HepG2 (cell line): ENCODE data around the gene ZNF821. TPM values are rescaled to one million over a fixed set of nuclear protein-coding genes. Genes with fewer than 3 reads are reported as not detected.

Source experiments
- CEBPB ChIP-seq: IDR thresholded peaks from 2 replicates; pipeline ENCODE4 v1.6.1; 2011; ENCODE audit warnings: low read depth, low read length, improper control_type of control experiment, borderline replicate concordance
- CHD2 ChIP-seq: IDR thresholded peaks from 2 replicates; pipeline ENCODE4 v1.6.1; 2011; ENCODE audit warnings: low read depth, low read length, improper control_type of control experiment
- CHD4 ChIP-seq: fragments of 200-600 bp; sonication (generic); IDR thresholded peaks from 2 replicates; pipeline ENCODE4 v1.7.0; 2017; ENCODE audit warnings: mild to moderate bottlenecking, low read length, borderline replicate concordance
- DMAP1 ChIP-seq: IDR thresholded peaks from 2 replicates; pipeline ENCODE4 v1.6.1; 2016
- ETV5 ChIP-seq: IDR thresholded peaks from 2 replicates; pipeline ENCODE4 v1.6.1; 2018; ENCODE audit warnings: missing biosample characterization, missing genetic modification reagents, inconsistent platforms, borderline replicate concordance
- FOXM1 ChIP-seq: sonication (generic); formaldehyde crosslinking; IDR thresholded peaks from 2 replicates; pipeline ENCODE4 v1.5.0; 2020; ENCODE audit warnings: missing genetic modification reagents
- HCFC1 ChIP-seq: fragments of 150-350 bp; IDR thresholded peaks from 2 replicates; pipeline ENCODE4 v1.6.1; 2014; ENCODE audit warnings: low read depth, low read length
- HMG20A ChIP-seq: IDR thresholded peaks from 2 replicates; pipeline ENCODE4 v1.6.1; 2016; ENCODE audit warnings: borderline replicate concordance
- HNRNPLL ChIP-seq: fragments of 200-400 bp; formaldehyde crosslinking; IDR thresholded peaks from 2 replicates; pipeline ENCODE4 v1.6.1; 2017; ENCODE audit warnings: mild to moderate bottlenecking, low read depth, low read length; ENCODE audit not compliant: poor library complexity, severe bottlenecking
- HOXA9 ChIP-seq: sonication (generic); formaldehyde crosslinking; IDR thresholded peaks from 2 replicates; pipeline ENCODE4 v1.8.1; 2022; ENCODE audit warnings: missing genetic modification reagents, mild to moderate bottlenecking, moderate library complexity, borderline replicate concordance
- MAFG ChIP-seq: sonication (generic); formaldehyde crosslinking; IDR thresholded peaks from 2 replicates; pipeline ENCODE4 v1.5.1; 2020; ENCODE audit warnings: mild to moderate bottlenecking, missing genetic modification reagents
- MLLT10 ChIP-seq: sonication (generic); formaldehyde crosslinking; IDR thresholded peaks from 2 replicates; pipeline ENCODE4 v1.4.0; 2020; ENCODE audit warnings: missing genetic modification reagents
- MTA3 ChIP-seq: sonication (generic); formaldehyde crosslinking; IDR thresholded peaks from 2 replicates; pipeline ENCODE4 v1.4.0; 2020; ENCODE audit warnings: missing genetic modification reagents
- MYNN ChIP-seq: sonication (generic); formaldehyde crosslinking; IDR thresholded peaks from 2 replicates; pipeline ENCODE4 v1.4.0; 2020; ENCODE audit warnings: mild to moderate bottlenecking, low read depth, missing genetic modification reagents
- NR0B2 ChIP-seq: sonication (generic); formaldehyde crosslinking; IDR thresholded peaks from 2 replicates; pipeline ENCODE4 v1.4.0; 2020; ENCODE audit warnings: mild to moderate bottlenecking, missing genetic modification reagents
- PLSCR1 ChIP-seq: sonication (generic); formaldehyde crosslinking; IDR thresholded peaks from 2 replicates; pipeline ENCODE4 v1.5.0; 2020; ENCODE audit warnings: missing genetic modification reagents, mild to moderate bottlenecking, borderline replicate concordance
- POLR2AphosphoS2 ChIP-seq: IDR thresholded peaks from 2 replicates; pipeline ENCODE4 v1.6.1; 2011; ENCODE audit warnings: low read depth, low read length, improper control_type of control experiment
- RBM39 ChIP-seq: fragments of 200-400 bp; formaldehyde crosslinking; IDR thresholded peaks from one replicate; pipeline ENCODE4 v1.6.1; 2018; ENCODE audit warnings: antibody characterized with exemption, mild to moderate bottlenecking, low read depth, low read length; ENCODE audit not compliant: poor library complexity, severe bottlenecking
- ZNF232 ChIP-seq: sonication (generic); formaldehyde crosslinking; IDR thresholded peaks from 2 replicates; pipeline ENCODE4 v1.4.0; 2020; ENCODE audit warnings: missing genetic modification reagents, borderline replicate concordance
- ZNF260 ChIP-seq: sonication (generic); formaldehyde crosslinking; IDR thresholded peaks from 2 replicates; pipeline ENCODE4 v1.4.0; 2020; ENCODE audit warnings: missing genetic modification reagents, low read depth, mild to moderate bottlenecking, borderline replicate concordance
- ZNF337 ChIP-seq: sonication (generic); formaldehyde crosslinking; IDR thresholded peaks from 2 replicates; pipeline ENCODE4 v1.5.1; 2020; ENCODE audit warnings: missing genetic modification reagents, low read depth, mild to moderate bottlenecking, borderline replicate concordance
- ZNF431 ChIP-seq: sonication (generic); formaldehyde crosslinking; IDR thresholded peaks from 2 replicates; pipeline ENCODE4 v1.9.0; 2022; ENCODE audit warnings: missing genetic modification reagents, low read depth, mild to moderate bottlenecking, borderline replicate concordance
- ZNF558 ChIP-seq: sonication (generic); formaldehyde crosslinking; IDR thresholded peaks from 2 replicates; pipeline ENCODE4 v1.9.0; 2022; ENCODE audit warnings: mild to moderate bottlenecking, missing genetic modification reagents, borderline replicate concordance
- ZNF713 ChIP-seq: sonication (generic); formaldehyde crosslinking; IDR thresholded peaks from 2 replicates; pipeline ENCODE4 v1.4.0; 2020; ENCODE audit warnings: mild to moderate bottlenecking, missing genetic modification reagents
- polyA plus RNA-seq, 8 experiments: library from polyadenylated mRNA; depleted of rRNA in 3 of 8; stranded (reverse) in 7 of 8; unstranded in 1 of 8; fragments of >200 nt; fragmentation: Illumina TruSeq in 4 of 8; extraction: Trizol in 4 of 8; gene quantifications; 2 replicates each; pipeline versions ENCODE4 v1.2.1 to v1.2.3, GENCODE V29; 2011 to 2016; ENCODE audit warnings: low read depth in 4 of 8, missing spikeins in 1 of 8, mixed read lengths in 1 of 8; ENCODE audit not compliant: insufficient read depth in 1 of 8
- total RNA-seq, 5 experiments: library from RNA; depleted of rRNA; stranded (reverse); fragments of >200 nt; fragmentation: Illumina TruSeq; extraction: Trizol; gene quantifications; 2 replicates each; pipeline ENCODE4 v1.2.3, GENCODE V29; 2016; ENCODE audit warnings: low read depth in 1 of 5
- TF ChIP-seq, protein P1 (sequence below): sonication (generic); formaldehyde crosslinking; IDR thresholded peaks from 2 replicates; pipeline ENCODE4 v1.8.1; 2023; ENCODE audit warnings: missing genetic modification reagents, inconsistent platforms, borderline replicate concordance

ZNF821 gene
- total and polyA plus RNA-seq, 2 of the 13 experiments (the other 11 are each of a cell fraction or from before 2014, with no cell fraction given), result 7.0 to 9.1 TPM

- peak; percentile 97 for TF ChIP-seq RBM39
- TF ChIP-seq POLR2AphosphoS2, result 0 out of 2 replicates have a peak, but pooled peaks have one; percentile 65
- TF ChIP-seq CEBPB, result peak; percentile 84
- TF ChIP-seq CHD2, result peak; percentile 91
- TF ChIP-seq ZNF558 (CRISPR knock-in tag), result peak; percentile 99
- peak; percentile 96 for TF ChIP-seq ZNF232 (CRISPR knock-in tag)
- TF ChIP-seq HMG20A, result peak; percentile 10; the same call in 1 of the 2 replicates
- TF ChIP-seq HOXA9 (CRISPR knock-in tag), result peak; percentile 73; the same call in 1 of the 2 replicates
- peak; percentile 86 for TF ChIP-seq ETV5
- TF ChIP-seq MTA3 (CRISPR knock-in tag), result no peak
- peak; percentile 90 for TF ChIP-seq ZNF337 (CRISPR knock-in tag)
- peak; percentile 99 for TF ChIP-seq DMAP1 (CRISPR knock-in tag)
- TF ChIP-seq FOXM1, result peak; percentile 83; the same call in 1 of the 2 replicates
- peak; percentile 64; the same call in 1 of the 2 replicates for TF ChIP-seq ZNF431
- peak; percentile 52; the same call in 1 of the 2 replicates for TF ChIP-seq HCFC1
- peak; percentile 89 for TF ChIP-seq MLLT10 (CRISPR knock-in tag)
- TF ChIP-seq PLSCR1 (CRISPR knock-in tag), result peak; percentile 95; the same call in 1 of the 2 replicates
- TF ChIP-seq HNRNPLL, result peak; percentile 91
- TF ChIP-seq NR0B2 (CRISPR knock-in tag), result peak; percentile 63; the same call in 1 of the 2 replicates
- 0 out of 2 replicates have a peak, but pooled peaks have one; percentile 69 for TF ChIP-seq MYNN
- no peak; the same call in 1 of the 2 replicates for TF ChIP-seq MAFG (CRISPR knock-in tag)
- no peak for TF ChIP-seq ZNF713 (CRISPR knock-in tag)
- TF ChIP-seq, protein P1, sequence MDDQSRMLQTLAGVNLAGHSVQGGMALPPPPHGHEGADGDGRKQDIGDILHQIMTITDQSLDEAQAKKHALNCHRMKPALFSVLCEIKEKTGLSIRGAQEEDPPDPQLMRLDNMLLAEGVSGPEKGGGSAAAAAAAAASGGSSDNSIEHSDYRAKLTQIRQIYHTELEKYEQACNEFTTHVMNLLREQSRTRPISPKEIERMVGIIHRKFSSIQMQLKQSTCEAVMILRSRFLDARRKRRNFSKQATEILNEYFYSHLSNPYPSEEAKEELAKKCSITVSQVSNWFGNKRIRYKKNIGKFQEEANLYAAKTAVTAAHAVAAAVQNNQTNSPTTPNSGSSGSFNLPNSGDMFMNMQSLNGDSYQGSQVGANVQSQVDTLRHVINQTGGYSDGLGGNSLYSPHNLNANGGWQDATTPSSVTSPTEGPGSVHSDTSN (CRISPR knock-in tag), result peak; percentile 85
- TF ChIP-seq CHD4, result no peak
- TF ChIP-seq ZNF260 (CRISPR knock-in tag), result no peak
Observed at GRCh38 chr16:71894921-71895678, 11.1 kb upstream of the ZNF821 start, which contains the start of gene IST1 (continued).
